Hepatocyte (in vitro differentiated cells): ENCODE data around the gene MBNL1. TPM values are rescaled to one million over a fixed set of nuclear protein-coding genes. Genes with fewer than 3 reads are reported as not detected.
A peak's percentile ranks its signal among the peaks of the same experiment; 100 is the strongest.

Experiments
- DNase-seq: peaks from one replicate; pipeline ENCODE4 v3.0.0-alpha.2; 2016; ENCODE audit warnings: low spot score
- H2AFZ ChIP-seq: fragments of 200-600 bp; sonication (generic); 2 replicates; pipeline ENCODE4 v1.6.0; 2016; ENCODE audit warnings: antibody characterized with exemption, mild to moderate bottlenecking
- H3K27ac ChIP-seq: fragments of 200-600 bp; sonication (generic); 2 replicates; pipeline ENCODE4 v1.5.1; 2016; ENCODE audit warnings: mild to moderate bottlenecking
- H3K27me3 ChIP-seq: fragments of 200-600 bp; sonication (generic); 2 replicates; pipeline ENCODE4 v1.6.1; 2016
- H3K36me3 ChIP-seq: fragments of 200-600 bp; sonication (generic); replicated peaks from 2 replicates; pipeline ENCODE4 v1.5.1; 2016; ENCODE audit warnings: low read depth; ENCODE audit not compliant: insufficient read depth
- H3K4me1 ChIP-seq: fragments of 200-600 bp; sonication (generic); 2 replicates; pipeline ENCODE4 v1.5.1; 2016; ENCODE audit warnings: mild to moderate bottlenecking, moderate library complexity; ENCODE audit not compliant: insufficient read depth
- H3K4me2 ChIP-seq: fragments of 200-600 bp; sonication (generic); 2 replicates; pipeline ENCODE4 v1.6.0; 2016
- H3K4me3 ChIP-seq: fragments of 200-600 bp; sonication (generic); 2 replicates; pipeline ENCODE4 v1.5.1; 2016; ENCODE audit warnings: mild to moderate bottlenecking
- H3K79me2 ChIP-seq: fragments of 200-600 bp; sonication (generic); 2 replicates; pipeline ENCODE4 v1.6.0; 2017; ENCODE audit warnings: mild to moderate bottlenecking
- H3K9me2 ChIP-seq: fragments of 200-600 bp; sonication (generic); replicated peaks from 2 replicates; pipeline ENCODE4 v1.6.0; 2017; ENCODE audit warnings: mild to moderate bottlenecking; ENCODE audit not compliant: insufficient read depth
- H3K9me3 ChIP-seq: fragments of 200-600 bp; sonication (generic); 2 replicates; pipeline ENCODE4 v1.5.1; 2016; ENCODE audit warnings: low read depth, mild to moderate bottlenecking
- H4K20me1 ChIP-seq: fragments of 200-600 bp; sonication (generic); 2 replicates; pipeline ENCODE4 v1.6.0; 2016; ENCODE audit warnings: mild to moderate bottlenecking; ENCODE audit not compliant: insufficient read depth, poor library complexity, severe bottlenecking
- CTCF ChIP-seq: fragments of 200-600 bp; sonication (generic); IDR thresholded peaks from 2 replicates; pipeline ENCODE4 v1.5.1; 2016; ENCODE audit warnings: antibody characterized with exemption, mild to moderate bottlenecking; ENCODE audit not compliant: poor library complexity
- EZH2 ChIP-seq: fragments of 200-600 bp; sonication (generic); IDR thresholded peaks from 2 replicates; pipeline ENCODE4 v1.6.1; 2016; ENCODE audit warnings: antibody characterized with exemption, mild to moderate bottlenecking, borderline replicate concordance
- EZH2phosphoT487 ChIP-seq: fragments of 200-600 bp; sonication (generic); IDR thresholded peaks from one replicate; pipeline ENCODE4 v1.6.1; 2018; ENCODE audit warnings: antibody characterized with exemption, mild to moderate bottlenecking, low read depth, moderate library complexity; ENCODE audit not compliant: unreplicated experiment, severe bottlenecking
- WGBS: methylation state at CpG from one replicate; pipeline ENCODE4 v1.1.6; 2016; ENCODE audit warnings: low lambda C conversion rate; ENCODE audit errors: missing lambda C conversion rate; 5-methylcytosine and 5-hydroxymethylcytosine counted together
- polyA plus RNA-seq: library from polyadenylated mRNA; unstranded; fragments of >200 nt; fragmentation: Nextera tagmentation; extraction: Ambion mirVana; gene quantifications from 2 replicates; pipeline ENCODE4 v1.2.1, GENCODE V29; 2016
- total RNA-seq: library from RNA; depleted of rRNA; stranded (reverse); fragments of >200 nt; gene quantifications from 2 replicates; pipeline ENCODE4 v1.2.3, GENCODE V29; 2014

MBNL1 gene
- total and polyA plus RNA-seq, 2 experiments from 2014 or later, result 20.5 to 104 TPM

- Histone ChIP-seq H3K4me1 (peaks cover 17% of the 10 kb centered on the region), H3K27me3 (no peaks in the 10 kb centered on the region), H3K79me2 (peaks cover 92% of the 10 kb centered on the region), H3K4me3 (peak overlapping the region; percentile 14), H3K9me3 (no peaks in the 10 kb centered on the region), H3K36me3 (no peaks in the 10 kb centered on the region), H3K9me2 (no peaks in the 10 kb centered on the region), H4K20me1 (peaks cover 19% of the 10 kb centered on the region), H3K4me2 (peak overlapping the region; percentile 69), H2AFZ (no peak overlapping the region), H3K27ac (peak overlapping the region; percentile 83)
- WGBS, result 38% methylated on average over 14 of the region's 14 CpGs
- peak; percentile 82 for DNase-seq
- TF ChIP-seq EZH2 (no peak), CTCF (no peak), EZH2phosphoT487 (no peak)
These were observed 29.9 kb downstream of the MBNL1 start for GRCh38 chr3:152298393-152299248.

- H2AFZ ChIP-seq, result no peak overlapping the region
- no peak overlapping the region for H3K4me3 ChIP-seq
- H3K9me2 ChIP-seq, result no peaks in the 10 kb centered on the region
- no peaks in the 10 kb centered on the region for H3K36me3 ChIP-seq
- H3K4me2 ChIP-seq, result peak overlapping the region; percentile 69
- TF ChIP-seq CTCF (no peak), EZH2 (no peak), EZH2phosphoT487 (no peak)
- no peak for DNase-seq
- no peaks in the 10 kb centered on the region for H3K9me3 ChIP-seq
- H3K4me1 ChIP-seq, result peaks cover 17% of the 10 kb centered on the region
- WGBS, result 76% methylated on average over 9 of the region's 9 CpGs
- no peaks in the 10 kb centered on the region for H3K27me3 ChIP-seq
- peak overlapping the region; percentile 22 for H3K27ac ChIP-seq
- peaks cover 91% of the 10 kb centered on the region for H3K79me2 ChIP-seq
- peaks cover 15% of the 10 kb centered on the region for H4K20me1 ChIP-seq
These were observed 30.7 kb downstream of the MBNL1 start for GRCh38 chr3:152299249-152299976.

GRCh38 chr3:152300029-152300731 is 31.5 kb downstream of the MBNL1 start:
- H3K79me2 ChIP-seq, result peaks cover 91% of the 10 kb centered on the region
- peak overlapping the region; percentile 69 for H3K4me2 ChIP-seq
- no peaks in the 10 kb centered on the region for H3K9me3 ChIP-seq
- DNase-seq, result no peak
- peaks cover 21% of the 10 kb centered on the region for H3K4me1 ChIP-seq
- H4K20me1 ChIP-seq, result peaks cover 12% of the 10 kb centered on the region
- H2AFZ ChIP-seq, result no peak overlapping the region
- no peaks in the 10 kb centered on the region for H3K9me2 ChIP-seq
- no peaks in the 10 kb centered on the region for H3K27me3 ChIP-seq
- peak overlapping the region; percentile 22 for H3K27ac ChIP-seq
- no peak overlapping the region for H3K4me3 ChIP-seq
- no peaks in the 10 kb centered on the region for H3K36me3 ChIP-seq
- WGBS, result 87% methylated on average over 8 of the region's 8 CpGs
- no peak for TF ChIP-seq CTCF
- TF ChIP-seq EZH2, result no peak
- no peak for TF ChIP-seq EZH2phosphoT487
